Measurements from ENCODE around the gene NLRP6.

Gene NLRP6

GRCh38 chr11:297586-298405 lies 19.6 kb downstream of the NLRP6 start:
- TF ChIP-seq CREB5 (CRISPR knock-in tag; IDR thresholded peaks at IDR 0.05; ENCODE audit: low read depth) (no peak), ARNTL (CRISPR knock-in tag; IDR thresholded peaks at IDR 0.05; ENCODE audit: borderline replicate concordance, low read depth) (no peak), PATZ1 (CRISPR knock-in tag; IDR thresholded peaks at IDR 0.05; ENCODE audit: borderline replicate concordance) (no peak), TOX (CRISPR knock-in tag; IDR thresholded peaks at IDR 0.05; ENCODE audit: borderline replicate concordance) (no peak), TSHZ2 (CRISPR knock-in tag; IDR thresholded peaks at IDR 0.05) (no peak), CSDC2 (CRISPR knock-in tag; IDR thresholded peaks at IDR 0.05) (no peak), PPARA (CRISPR knock-in tag; IDR thresholded peaks at IDR 0.05; ENCODE audit: borderline replicate concordance) (no peak), CSRNP3 (CRISPR knock-in tag; IDR thresholded peaks at IDR 0.05) (no peak), ZNF565 (CRISPR knock-in tag; conservative IDR thresholded peaks at IDR 0.05; ENCODE audit: low read depth) (no peak), POU6F1 (CRISPR knock-in tag; IDR thresholded peaks at IDR 0.05; ENCODE audit: borderline replicate concordance, low read depth) (no peak), RARB (CRISPR knock-in tag; IDR thresholded peaks at IDR 0.05) (no peak), OSR1 (CRISPR knock-in tag; IDR thresholded peaks at IDR 0.05) (no peak), ZFP30 (CRISPR knock-in tag; IDR thresholded peaks at IDR 0.05) (no peak)
- no peak for ATAC-seq

- ATAC-seq = no peak
- TF ChIP-seq PATZ1 (CRISPR knock-in tag; IDR thresholded peaks at IDR 0.05; ENCODE audit: borderline replicate concordance) (no peak), TCF4 (CRISPR knock-in tag; IDR thresholded peaks at IDR 0.05; ENCODE audit: borderline replicate concordance) (no peak), ZFP30 (CRISPR knock-in tag; IDR thresholded peaks at IDR 0.05) (no peak), PPARA (CRISPR knock-in tag; IDR thresholded peaks at IDR 0.05; ENCODE audit: borderline replicate concordance) (no peak), POU6F1 (CRISPR knock-in tag; IDR thresholded peaks at IDR 0.05; ENCODE audit: borderline replicate concordance, low read depth) (no peak), ZNF565 (CRISPR knock-in tag; conservative IDR thresholded peaks at IDR 0.05; ENCODE audit: low read depth) (no peak)
Measured at GRCh38 chr11:298406-299065, 20.3 kb downstream of the NLRP6 start.

Data from SK-N-SH treated with all-trans-retinoic acid at 6 μM for 48 hours (cell line).